SK-N-SH treated with all-trans-retinoic acid at 6 μM for 48 hours (cell line): Measurements from ENCODE around the gene DNAJB12.

Experiments used
- BACH2 ChIP-seq: fragments of 250-450 bp; sonication (Bioruptor Pico); IDR thresholded peaks from 2 replicates; pipeline ENCODE4 v1.9.0; 2021; ENCODE audit warnings: mild to moderate bottlenecking, borderline replicate concordance
- ISL1 ChIP-seq: fragments of 250-450 bp; sonication (Bioruptor Pico); IDR thresholded peaks from 2 replicates; pipeline ENCODE4 v2.1.2; 2022; ENCODE audit warnings: mild to moderate bottlenecking, moderate library complexity
- PATZ1 ChIP-seq: fragments of 250-450 bp; sonication (Bioruptor Pico); IDR thresholded peaks from 2 replicates; pipeline ENCODE4 v1.8.0; 2020; ENCODE audit warnings: mild to moderate bottlenecking, moderate library complexity, borderline replicate concordance
- POU6F1 ChIP-seq: fragments of 250-450 bp; sonication (Bioruptor Pico); IDR thresholded peaks from 2 replicates; pipeline ENCODE4 v1.8.0; 2021; ENCODE audit warnings: low read depth, mild to moderate bottlenecking, moderate library complexity, borderline replicate concordance
- PPARA ChIP-seq: fragments of 250-450 bp; sonication (Bioruptor Pico); IDR thresholded peaks from 2 replicates; pipeline ENCODE4 v1.5.0; 2020; ENCODE audit warnings: mild to moderate bottlenecking, borderline replicate concordance
- TCF4 ChIP-seq: fragments of 250-450 bp; sonication (Bioruptor Pico); IDR thresholded peaks from 2 replicates; pipeline ENCODE4 v1.8.0; 2021; ENCODE audit warnings: mild to moderate bottlenecking, moderate library complexity, borderline replicate concordance
- ZC3H10 ChIP-seq: fragments of 250-450 bp; sonication (Bioruptor Pico); IDR thresholded peaks from 2 replicates; pipeline ENCODE4 v1.5.1; 2021; ENCODE audit warnings: mild to moderate bottlenecking, moderate library complexity
- ZFP3 ChIP-seq: fragments of 250-450 bp; sonication (Bioruptor Pico); IDR thresholded peaks from 2 replicates; pipeline ENCODE4 v1.5.0; 2020; ENCODE audit warnings: mild to moderate bottlenecking, moderate library complexity
- ZFP30 ChIP-seq: fragments of 450-650 bp; formaldehyde crosslinking; IDR thresholded peaks from 2 replicates; pipeline ENCODE4 v1.5.0; 2022; ENCODE audit warnings: mild to moderate bottlenecking, moderate library complexity
- TF ChIP-seq, protein P1 (sequence below): fragments of 250-450 bp; sonication (Bioruptor Pico); IDR thresholded peaks from 2 replicates; pipeline ENCODE4 v1.5.1; 2021; ENCODE audit warnings: mild to moderate bottlenecking, moderate library complexity
- TF ChIP-seq, protein P2 (sequence below): fragments of 250-450 bp; sonication (Bioruptor Pico); IDR thresholded peaks from 2 replicates; pipeline ENCODE4 v1.5.0; 2020; ENCODE audit warnings: mild to moderate bottlenecking, moderate library complexity

DNA sequence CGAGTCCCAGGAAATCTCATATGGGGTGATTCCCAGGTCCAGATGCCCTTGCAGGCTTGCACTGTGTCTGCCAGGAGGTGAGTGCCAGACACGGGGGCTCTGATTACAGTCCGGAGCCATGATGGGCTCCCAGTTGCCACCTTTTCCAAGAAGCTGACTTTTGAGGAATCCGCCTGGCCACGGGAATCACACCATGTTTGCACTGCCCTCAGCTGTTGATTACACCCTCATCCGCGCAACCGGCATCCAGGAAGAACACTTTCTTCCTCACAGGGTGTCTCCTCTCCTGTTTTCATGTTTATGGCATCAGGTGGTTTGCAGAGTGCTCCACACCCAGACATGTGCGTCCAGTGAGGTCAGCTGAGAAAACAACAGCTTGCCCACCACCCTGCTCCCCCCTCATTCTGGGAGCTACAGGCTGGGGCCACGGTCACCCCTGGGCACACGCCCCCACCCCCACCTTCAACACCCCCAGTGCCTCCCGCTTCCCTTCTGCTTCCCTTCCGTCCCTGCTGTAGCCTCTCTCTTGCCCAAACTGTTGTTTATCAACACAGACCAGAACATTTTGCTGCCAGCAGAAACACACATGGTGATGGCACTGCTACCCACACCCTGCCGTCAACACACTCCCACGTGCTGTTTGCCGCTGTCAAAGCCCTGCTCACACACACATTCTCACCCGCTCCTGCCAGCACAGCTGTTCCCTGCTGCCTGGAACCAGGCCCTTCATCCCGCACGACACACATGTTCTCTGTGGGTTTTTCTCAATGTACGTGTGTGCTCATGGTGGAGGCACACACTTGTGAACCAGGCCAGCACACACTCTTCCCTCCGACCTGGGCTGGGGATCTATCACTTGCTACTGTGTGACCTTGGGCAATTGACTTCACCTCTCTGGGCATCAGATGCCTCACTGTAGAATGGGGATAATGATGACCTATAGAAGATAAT, 45.2 kb downstream of the DNAJB12 start:
- TF ChIP-seq PPARA (CRISPR knock-in tag) (no peak), POU6F1 (no peak), PATZ1 (no peak), ZFP30 (CRISPR knock-in tag) (no peak), ISL1 (no peak), BACH2 (CRISPR knock-in tag) (no peak), ZFP3 (CRISPR knock-in tag) (no peak), TCF4 (no peak), ZC3H10 (CRISPR knock-in tag) (no peak)
- TF ChIP-seq, protein P1, sequence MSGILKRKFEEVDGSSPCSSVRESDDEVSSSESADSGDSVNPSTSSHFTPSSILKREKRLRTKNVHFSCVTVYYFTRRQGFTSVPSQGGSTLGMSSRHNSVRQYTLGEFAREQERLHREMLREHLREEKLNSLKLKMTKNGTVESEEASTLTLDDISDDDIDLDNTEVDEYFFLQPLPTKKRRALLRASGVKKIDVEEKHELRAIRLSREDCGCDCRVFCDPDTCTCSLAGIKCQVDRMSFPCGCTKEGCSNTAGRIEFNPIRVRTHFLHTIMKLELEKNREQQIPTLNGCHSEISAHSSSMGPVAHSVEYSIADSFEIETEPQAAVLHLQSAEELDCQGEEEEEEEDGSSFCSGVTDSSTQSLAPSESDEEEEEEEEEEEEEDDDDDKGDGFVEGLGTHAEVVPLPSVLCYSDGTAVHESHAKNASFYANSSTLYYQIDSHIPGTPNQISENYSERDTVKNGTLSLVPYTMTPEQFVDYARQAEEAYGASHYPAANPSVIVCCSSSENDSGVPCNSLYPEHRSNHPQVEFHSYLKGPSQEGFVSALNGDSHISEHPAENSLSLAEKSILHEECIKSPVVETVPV (CRISPR knock-in tag) = no peak
- TF ChIP-seq, protein P2, sequence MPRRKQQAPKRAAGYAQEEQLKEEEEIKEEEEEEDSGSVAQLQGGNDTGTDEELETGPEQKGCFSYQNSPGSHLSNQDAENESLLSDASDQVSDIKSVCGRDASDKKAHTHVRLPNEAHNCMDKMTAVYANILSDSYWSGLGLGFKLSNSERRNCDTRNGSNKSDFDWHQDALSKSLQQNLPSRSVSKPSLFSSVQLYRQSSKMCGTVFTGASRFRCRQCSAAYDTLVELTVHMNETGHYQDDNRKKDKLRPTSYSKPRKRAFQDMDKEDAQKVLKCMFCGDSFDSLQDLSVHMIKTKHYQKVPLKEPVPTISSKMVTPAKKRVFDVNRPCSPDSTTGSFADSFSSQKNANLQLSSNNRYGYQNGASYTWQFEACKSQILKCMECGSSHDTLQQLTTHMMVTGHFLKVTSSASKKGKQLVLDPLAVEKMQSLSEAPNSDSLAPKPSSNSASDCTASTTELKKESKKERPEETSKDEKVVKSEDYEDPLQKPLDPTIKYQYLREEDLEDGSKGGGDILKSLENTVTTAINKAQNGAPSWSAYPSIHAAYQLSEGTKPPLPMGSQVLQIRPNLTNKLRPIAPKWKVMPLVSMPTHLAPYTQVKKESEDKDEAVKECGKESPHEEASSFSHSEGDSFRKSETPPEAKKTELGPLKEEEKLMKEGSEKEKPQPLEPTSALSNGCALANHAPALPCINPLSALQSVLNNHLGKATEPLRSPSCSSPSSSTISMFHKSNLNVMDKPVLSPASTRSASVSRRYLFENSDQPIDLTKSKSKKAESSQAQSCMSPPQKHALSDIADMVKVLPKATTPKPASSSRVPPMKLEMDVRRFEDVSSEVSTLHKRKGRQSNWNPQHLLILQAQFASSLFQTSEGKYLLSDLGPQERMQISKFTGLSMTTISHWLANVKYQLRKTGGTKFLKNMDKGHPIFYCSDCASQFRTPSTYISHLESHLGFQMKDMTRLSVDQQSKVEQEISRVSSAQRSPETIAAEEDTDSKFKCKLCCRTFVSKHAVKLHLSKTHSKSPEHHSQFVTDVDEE = no peak
